Natural killer cell (primary cell): ENCODE data around the gene MAPK1. TPM values are rescaled to one million over a fixed set of nuclear protein-coding genes. Genes with fewer than 3 reads are reported as not detected.
A peak's percentile ranks its signal among the peaks of the same experiment; 100 is the strongest.

Experiments used
- ATAC-seq, 3 donors: fragments of 150-1000 bp in 2 of 3; fragments of 200-7000 bp in 1 of 3; cut with Tn5 transposase; 1 replicate in 1 of 3; 2 replicates in 2 of 3; pipeline ENCODE4 v1.10.0; 2021; ENCODE audit warnings: mild to moderate bottlenecking in 2 of 3, moderate library complexity in 2 of 3
- DNase-seq, 2 donors: peaks; one replicate each; pipeline versions ENCODE4 v3.0.0 to v3.0.0-alpha.2; 2013 to 2021; ENCODE audit warnings: mixed read lengths in 1 of 2
- H3K27ac ChIP-seq: one replicate; pipeline ENCODE4 v1.5.1; 2013; ENCODE audit warnings: mild to moderate bottlenecking, low read length
- H3K27me3 ChIP-seq: one replicate; pipeline ENCODE4 v1.6.1; 2013; ENCODE audit warnings: low read length; ENCODE audit not compliant: control insufficient read depth, insufficient read depth
- H3K36me3 ChIP-seq: one replicate; pipeline ENCODE4 v1.6.1; 2013; ENCODE audit warnings: low read length; ENCODE audit not compliant: control insufficient read depth, insufficient read depth
- H3K4me1 ChIP-seq: one replicate; pipeline ENCODE4 v1.6.1; 2013; ENCODE audit warnings: low read length; ENCODE audit not compliant: control insufficient read depth, insufficient read depth
- H3K4me3 ChIP-seq: one replicate; pipeline ENCODE4 v1.5.1; 2013; ENCODE audit warnings: low read length
- H3K9me3 ChIP-seq: one replicate; pipeline ENCODE4 v1.6.1; 2013; ENCODE audit warnings: low read length; ENCODE audit not compliant: control insufficient read depth, insufficient read depth
- H3K27ac Mint-ChIP-seq, 2 donors: one replicate each; pipeline ENCODE4 v1.8.0; 2022; ENCODE audit warnings: mild to moderate bottlenecking in 2 of 2, mixed read lengths in 2 of 2, moderate library complexity in 1 of 2
- H3K27me3 Mint-ChIP-seq, 2 donors: one replicate each; pipeline ENCODE4 v1.8.0; 2022; ENCODE audit warnings: low read depth in 2 of 2, mixed read lengths in 2 of 2
- H3K36me3 Mint-ChIP-seq: one replicate; pipeline ENCODE4 v1.8.0; 2022; ENCODE audit warnings: mixed read lengths
- H3K4me1 Mint-ChIP-seq, 2 donors: one replicate each; pipeline ENCODE4 v1.8.0; 2022; ENCODE audit warnings: mixed read lengths in 2 of 2
- H3K4me3 Mint-ChIP-seq: one replicate; pipeline ENCODE4 v1.8.0; 2022; ENCODE audit warnings: mild to moderate bottlenecking, moderate library complexity, mixed read lengths
- H3K9me3 Mint-ChIP-seq, 2 donors: one replicate each; pipeline ENCODE4 v1.8.0; 2022; ENCODE audit warnings: mixed read lengths in 2 of 2
- WGBS: methylation state at CpG from one replicate; pipeline ENCODE4 v1.1.7; 2013; ENCODE audit warnings: missing lambda C conversion rate; ENCODE audit not compliant: insufficient coverage; 5-methylcytosine and 5-hydroxymethylcytosine counted together
- intact Hi-C: fragments of 100-400 bp; cut with micrococcal nuclease; formaldehyde crosslinking; loops from one replicate; pipeline ENCODE4 v1.14.2; 2022
- total RNA-seq, 4 donors: library from RNA; stranded (reverse); fragments of 120-200 nt in 1 of 4; gene quantifications; one replicate each; pipeline versions ENCODE4 v1.2.3 to v1.2.4, GENCODE V29; 2013 to 2022
- TF ChIP-seq, protein P1 (sequence below): fragments of 200-600 bp; IDR thresholded peaks from one replicate; pipeline ENCODE4 v1.8.0; 2022; ENCODE audit warnings: antibody characterized with exemption

Gene MAPK1
- total RNA-seq, 3 donors from 2014 or later (not counting 1 experiment from before 2014, with no cell fraction given) = 189 to 246 (median 214) TPM

DNA sequence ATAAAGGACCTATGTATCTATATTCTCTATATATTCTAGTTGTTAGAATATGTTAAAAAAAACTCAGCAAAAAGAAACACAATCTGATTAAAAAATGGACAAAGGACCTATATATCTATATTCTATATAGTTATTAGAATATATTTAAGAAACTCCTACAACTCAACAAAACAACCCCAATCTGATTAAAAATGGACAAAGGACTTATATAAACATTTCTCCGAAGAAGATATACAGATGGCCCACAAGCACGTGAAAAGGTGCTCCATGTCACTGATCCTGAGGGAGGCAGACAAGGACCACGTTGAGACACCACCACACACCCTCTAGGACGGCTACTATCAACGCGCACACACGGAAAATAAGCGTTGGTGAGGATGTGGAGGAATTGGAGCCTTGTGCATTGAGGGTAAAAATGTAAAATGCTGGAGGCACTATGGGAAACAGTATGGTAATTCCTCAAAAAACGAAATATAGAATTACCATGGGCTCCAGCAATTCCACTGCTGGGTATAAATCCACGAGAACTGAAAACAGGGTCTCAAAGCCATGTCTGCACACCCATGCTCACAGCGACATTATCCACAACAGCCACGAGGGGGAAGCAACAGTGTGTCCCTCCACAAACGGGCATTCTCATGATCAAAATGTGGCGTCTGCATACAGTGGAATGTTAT is 154.6 kb downstream of the MAPK1 start:
- Mint-ChIP-seq H3K4me1 (peaks cover 21% of the 10 kb centered on the region in 2 donors), H3K27me3 (no peaks in the 10 kb centered on the region), H3K9me3 (no peaks in the 10 kb centered on the region), H3K27ac (peak overlapping the region; percentile 76 to 80), H3K4me3 (no peak overlapping the region), H3K36me3 (no peaks in the 10 kb centered on the region)
- WGBS = 39% methylated on average over 11 of the region's 14 CpGs
- H3K9me3 ChIP-seq = no peaks in the 10 kb centered on the region
- H3K4me3 ChIP-seq = no peak overlapping the region
- ATAC-seq (peak; percentile 83 to 98 (median 95)), DNase-seq (peak; percentile 59 to 82)
- intact Hi-C loops = loop anchor here (1.0 to 5.0 kb wide), 3 partner anchors 154 to 240 kb away; partner anchors contain the start of genes MAPK1 and PPM1F
- peaks cover 28% of the 10 kb centered on the region for H3K36me3 ChIP-seq
- H3K27me3 ChIP-seq = no peaks in the 10 kb centered on the region
- H3K4me1 ChIP-seq = peaks cover 7% of the 10 kb centered on the region
- no peak overlapping the region for H3K27ac ChIP-seq
- TF ChIP-seq, protein P1, sequence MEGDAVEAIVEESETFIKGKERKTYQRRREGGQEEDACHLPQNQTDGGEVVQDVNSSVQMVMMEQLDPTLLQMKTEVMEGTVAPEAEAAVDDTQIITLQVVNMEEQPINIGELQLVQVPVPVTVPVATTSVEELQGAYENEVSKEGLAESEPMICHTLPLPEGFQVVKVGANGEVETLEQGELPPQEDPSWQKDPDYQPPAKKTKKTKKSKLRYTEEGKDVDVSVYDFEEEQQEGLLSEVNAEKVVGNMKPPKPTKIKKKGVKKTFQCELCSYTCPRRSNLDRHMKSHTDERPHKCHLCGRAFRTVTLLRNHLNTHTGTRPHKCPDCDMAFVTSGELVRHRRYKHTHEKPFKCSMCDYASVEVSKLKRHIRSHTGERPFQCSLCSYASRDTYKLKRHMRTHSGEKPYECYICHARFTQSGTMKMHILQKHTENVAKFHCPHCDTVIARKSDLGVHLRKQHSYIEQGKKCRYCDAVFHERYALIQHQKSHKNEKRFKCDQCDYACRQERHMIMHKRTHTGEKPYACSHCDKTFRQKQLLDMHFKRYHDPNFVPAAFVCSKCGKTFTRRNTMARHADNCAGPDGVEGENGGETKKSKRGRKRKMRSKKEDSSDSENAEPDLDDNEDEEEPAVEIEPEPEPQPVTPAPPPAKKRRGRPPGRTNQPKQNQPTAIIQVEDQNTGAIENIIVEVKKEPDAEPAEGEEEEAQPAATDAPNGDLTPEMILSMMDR = peak; percentile 74

DNA sequence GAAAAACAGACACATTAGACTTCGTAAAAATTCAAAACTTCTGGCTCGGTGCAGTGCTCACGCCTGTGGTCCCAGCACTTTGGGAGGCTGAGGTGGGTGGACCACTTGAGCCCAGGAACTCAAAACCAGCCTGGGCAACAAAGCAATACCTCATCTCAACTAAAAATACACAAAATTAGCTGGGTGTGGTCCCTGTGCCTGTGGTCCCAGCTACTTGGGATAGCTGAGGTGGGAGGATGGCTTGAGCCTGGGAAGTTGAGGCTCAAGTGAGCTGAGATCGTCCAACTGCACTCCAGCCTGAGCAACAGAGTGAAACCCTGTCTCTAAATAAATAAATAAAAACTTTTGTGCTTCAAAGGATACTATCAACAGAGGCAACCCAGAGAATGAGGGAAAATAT is 155.6 kb downstream of the MAPK1 start:
- DNase-seq = no peak
- Histone ChIP-seq H3K4me3 (no peak overlapping the region), H3K9me3 (no peaks in the 10 kb centered on the region), H3K27me3 (no peaks in the 10 kb centered on the region), H3K27ac (no peak overlapping the region), H3K4me1 (peaks cover 7% of the 10 kb centered on the region), H3K36me3 (peaks cover 30% of the 10 kb centered on the region)
- TF ChIP-seq, protein P1 = no peak
- no peak for ATAC-seq
- no peaks in the 10 kb centered on the region for H3K27me3 Mint-ChIP-seq
- H3K4me1 Mint-ChIP-seq = peaks cover 11 to 15% of the 10 kb centered on the region in 2 donors
- no peak overlapping the region for H3K4me3 Mint-ChIP-seq
- intact Hi-C loops = loop anchor here (2.0 to 5.0 kb wide), 2 partner anchors 155 to 241 kb away; partner anchors contain the start of genes MAPK1 and PPM1F
- H3K36me3 Mint-ChIP-seq = no peaks in the 10 kb centered on the region
- 96% methylated on average over 3 of the region's 4 CpGs for WGBS
- no peaks in the 10 kb centered on the region for H3K9me3 Mint-ChIP-seq
- H3K27ac Mint-ChIP-seq = peak overlapping the region in 1 of 2 donors; percentile 6

DNA sequence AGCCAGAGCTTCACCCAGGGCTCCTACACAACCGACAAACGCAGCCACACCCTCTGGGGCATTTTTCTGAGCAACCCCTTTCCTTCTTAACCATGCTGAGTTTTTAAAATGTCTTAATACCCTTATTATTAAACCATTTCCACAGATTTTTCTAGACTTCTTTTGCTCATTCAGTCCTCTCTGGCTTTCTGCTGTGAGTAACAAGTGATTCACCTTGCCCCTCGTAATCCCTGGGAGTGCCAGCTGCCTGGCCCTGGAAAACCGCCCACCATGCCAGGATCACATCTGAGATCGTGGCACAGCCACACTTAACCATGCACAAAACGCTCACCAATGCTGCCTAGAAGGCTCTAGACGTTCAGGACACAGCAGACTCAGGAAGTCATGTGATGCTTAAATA is 157.3 kb downstream of the MAPK1 start:
- no peak overlapping the region for H3K4me3 ChIP-seq
- intact Hi-C loops = loop anchor here (5.0 kb wide), 1 partner anchor 157 kb away; the partner anchor contains the start of gene MAPK1
- H3K27me3 ChIP-seq = no peaks in the 10 kb centered on the region
- no peaks in the 10 kb centered on the region for H3K36me3 Mint-ChIP-seq
- peaks cover 33% of the 10 kb centered on the region for H3K36me3 ChIP-seq
- no peak overlapping the region for H3K27ac ChIP-seq
- no peaks in the 10 kb centered on the region for H3K9me3 Mint-ChIP-seq
- no peaks in the 10 kb centered on the region for H3K27me3 Mint-ChIP-seq
- no peaks in the 10 kb centered on the region for H3K9me3 ChIP-seq
- 86% methylated on average over 7 of the region's 7 CpGs for WGBS
- ATAC-seq = no peak
- H3K4me1 ChIP-seq = peaks cover 7% of the 10 kb centered on the region
- peaks cover 11 to 15% of the 10 kb centered on the region in 2 donors for H3K4me1 Mint-ChIP-seq
- TF ChIP-seq, protein P1 = no peak
- no peak for DNase-seq
- H3K27ac Mint-ChIP-seq = peak overlapping the region in 1 of 2 donors; percentile 61
- H3K4me3 Mint-ChIP-seq = no peak overlapping the region
